ENCODE results near the gene ARF5. TPM values are rescaled to one million over a fixed set of nuclear protein-coding genes. Genes with fewer than 3 reads are reported as not detected.
"Not testable (repeated sequence)": the region's sequence is repeated elsewhere in the genome, so short reads cannot be mapped to it uniquely, and the experiment has no call there.

Gene ARF5
- 138 and 147 TPM in 2 replicates for total RNA-seq (2014; rRNA removed; shearing (Covaris generic))
- polyA plus RNA-seq (2015; cell fraction: cytosol; rRNA removed), result 265 and 273 TPM in 2 replicates
- 233 TPM in 2 replicates for polyA plus RNA-seq (2015; cell fraction: nucleus; rRNA removed)

DNA sequence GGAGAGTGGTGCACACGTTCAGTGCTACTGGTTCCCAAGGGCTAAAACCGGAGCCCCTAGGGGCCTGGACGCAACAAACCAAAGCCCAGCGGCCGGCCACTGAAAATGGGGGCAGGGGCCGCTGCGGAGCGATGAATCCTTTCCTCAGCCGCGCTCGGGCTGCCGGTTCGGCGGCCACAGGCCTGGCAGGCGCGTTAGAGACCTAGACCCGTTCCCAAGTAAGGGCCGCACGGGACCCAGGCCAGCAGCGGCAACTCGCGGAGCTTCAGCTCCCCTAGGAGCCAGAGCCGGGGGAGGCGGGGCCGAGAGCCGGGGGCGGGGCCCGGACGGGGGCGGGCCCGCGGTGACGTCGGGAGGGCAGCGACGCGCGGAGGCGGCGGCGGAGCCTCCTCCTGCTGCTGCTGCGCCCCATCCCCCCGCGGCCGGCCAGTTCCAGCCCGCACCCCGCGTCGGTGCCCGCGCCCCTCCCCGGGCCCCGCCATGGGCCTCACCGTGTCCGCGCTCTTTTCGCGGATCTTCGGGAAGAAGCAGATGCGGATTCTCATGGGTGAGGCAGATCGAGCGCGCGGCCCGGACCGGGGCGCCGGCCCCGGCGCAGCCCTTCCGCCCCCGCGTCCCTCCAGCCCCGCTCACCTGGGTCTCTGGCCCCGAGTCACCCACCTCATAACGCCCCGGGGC lies at the start of gene ARF5:
Gene ARF5, plus strand, starts transcription at position 393 of the 678 bp plus-strand sequence. Its CDS starts 88 bp downstream, at position 481.
- in situ Hi-C loops (cut with HindIII; ENCODE audit: low pct_unique_long_range_greater_than_20kb, low sequenced_read_pairs), result no loop called here
- DNase-seq (ENCODE audit: low read depth, low spot score), result peak; percentile 85

DNA sequence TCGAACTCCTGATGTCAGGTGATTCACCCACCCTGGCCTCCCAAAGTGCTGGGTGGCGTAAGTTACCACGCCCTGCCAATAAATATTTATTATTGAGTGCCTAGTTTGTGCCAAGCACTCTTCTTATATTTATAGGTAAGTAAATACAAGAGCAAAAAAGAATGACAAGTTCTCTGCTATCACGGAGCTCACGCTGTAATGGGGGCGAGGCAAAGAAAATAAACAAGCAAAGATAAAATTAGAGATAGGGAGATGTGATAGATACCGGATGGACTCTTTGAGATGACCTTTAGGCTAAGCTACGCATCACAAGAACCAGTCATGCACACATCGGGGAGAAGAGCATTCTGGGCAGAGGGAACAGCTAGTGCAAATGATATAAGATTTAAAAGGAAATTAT lies 49.1 kb upstream of the ARF5 start:
- in situ Hi-C loops (cut with HindIII; ENCODE audit: low pct_unique_long_range_greater_than_20kb, low sequenced_read_pairs), result no loop called here
- DNase-seq (ENCODE audit: low read depth, low spot score), result no peak

DNA sequence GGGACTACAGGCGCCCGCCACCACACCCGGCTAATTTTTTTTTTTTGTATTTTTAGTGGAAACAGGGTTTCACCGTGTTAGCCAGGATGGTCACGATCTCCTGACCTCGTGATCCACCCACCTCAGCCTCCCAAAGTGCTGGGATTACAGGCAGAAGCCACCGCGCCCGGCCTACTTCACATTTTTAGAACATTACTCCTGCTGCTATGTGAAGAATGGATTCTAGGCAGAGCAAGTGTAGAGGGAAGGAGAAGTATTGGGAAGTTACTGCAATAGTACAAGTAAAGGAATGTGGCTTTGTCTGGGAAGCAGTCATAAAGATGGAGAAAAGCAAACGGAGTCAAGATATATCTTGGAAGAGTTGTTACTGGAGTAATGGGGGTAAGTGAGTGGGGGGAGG lies 47.8 kb upstream of the ARF5 start:
- in situ Hi-C loops (cut with HindIII; ENCODE audit: low pct_unique_long_range_greater_than_20kb, low sequenced_read_pairs), result not testable (repeated sequence)

DNA sequence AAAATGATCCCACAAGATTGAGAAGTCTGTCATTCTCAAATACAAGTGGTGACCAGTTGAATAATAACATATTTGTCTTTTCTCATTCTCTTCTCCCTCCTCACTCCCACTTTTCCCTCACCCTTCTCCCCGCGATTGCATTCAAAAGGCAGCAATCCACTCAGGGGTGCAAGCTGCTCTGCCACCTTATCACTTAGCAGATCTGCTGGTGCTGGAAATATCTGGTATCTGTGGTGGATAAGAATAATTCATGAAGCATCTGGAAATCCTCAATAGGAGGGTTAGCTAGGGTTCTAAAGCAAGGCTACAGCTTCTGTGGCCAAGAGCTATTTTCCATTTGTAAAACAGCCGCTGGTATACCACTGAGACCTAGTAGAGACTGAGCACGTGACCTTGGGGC lies 46.7 kb upstream of the ARF5 start:
- in situ Hi-C loops (cut with HindIII; ENCODE audit: low pct_unique_long_range_greater_than_20kb, low sequenced_read_pairs), result no loop called here
- no peak for DNase-seq (ENCODE audit: low read depth, low spot score)

More for the DNA sequence above, 47.8 kb upstream of the ARF5 start:
- DNase-seq (ENCODE audit: low read depth, low spot score), result not testable (repeated sequence)

DNA sequence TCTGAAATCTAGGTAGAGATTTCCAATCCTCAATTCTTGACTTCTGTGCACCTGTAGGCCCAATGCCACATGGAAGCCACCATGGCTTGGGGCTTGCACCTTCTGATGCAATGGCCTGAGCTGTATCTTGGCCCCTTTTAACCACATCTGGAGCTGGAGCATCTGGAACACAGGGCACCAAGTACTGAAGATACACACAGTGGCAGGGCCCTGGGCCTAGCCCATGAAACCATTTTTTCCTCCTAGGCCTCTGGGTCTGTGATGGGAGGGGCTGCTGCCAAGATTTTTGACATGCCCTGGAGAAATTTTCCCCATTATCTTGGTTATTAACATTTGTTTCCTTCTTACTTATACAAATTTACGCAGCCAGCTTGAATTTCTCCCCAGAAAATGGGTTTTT lies 41.9 kb upstream of the ARF5 start:
- in situ Hi-C loops (cut with HindIII; ENCODE audit: low pct_unique_long_range_greater_than_20kb, low sequenced_read_pairs), result no loop called here
- DNase-seq (ENCODE audit: low read depth, low spot score), result no peak

DNA sequence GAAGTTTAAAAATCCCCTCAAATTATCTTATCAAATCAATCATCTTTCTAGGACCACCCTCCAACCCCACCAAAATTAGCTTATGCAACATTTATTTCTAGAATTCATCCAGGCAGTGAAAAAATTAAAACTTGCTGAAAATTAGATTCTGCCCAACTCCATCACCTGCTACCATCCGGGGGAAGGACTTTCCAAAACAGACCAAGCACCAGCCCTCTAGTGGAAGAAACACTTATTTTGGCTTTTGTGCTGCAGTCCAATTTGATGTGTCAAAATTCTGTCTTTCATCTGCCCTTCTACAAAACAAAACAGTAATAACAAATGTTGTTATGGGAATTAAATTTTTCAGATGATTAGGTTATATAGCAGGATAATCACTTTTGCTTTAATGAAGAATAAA lies 38.0 kb upstream of the ARF5 start:
- DNase-seq (ENCODE audit: low read depth, low spot score), result peak; percentile 47
- in situ Hi-C loops (cut with HindIII; ENCODE audit: low pct_unique_long_range_greater_than_20kb, low sequenced_read_pairs), result no loop called here

DNA sequence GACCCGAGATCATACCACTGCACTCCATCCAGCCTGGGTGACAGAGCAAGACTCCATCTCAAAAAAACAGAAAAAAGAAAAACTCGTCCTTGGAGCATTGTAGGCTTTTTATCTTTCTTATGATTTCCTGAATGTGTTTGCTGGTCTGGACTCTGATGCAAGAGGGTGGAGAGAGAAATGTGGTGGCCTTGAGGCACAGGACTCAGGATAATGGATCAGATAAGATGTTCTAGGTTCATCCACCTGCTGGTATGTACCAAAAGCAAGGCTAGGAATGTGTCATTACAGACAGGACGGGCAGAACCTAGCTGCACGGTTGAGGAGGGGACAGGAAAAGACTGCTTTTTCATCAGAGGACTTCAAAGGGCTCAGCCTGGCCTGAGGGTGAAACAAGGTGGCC lies 36.3 kb upstream of the ARF5 start:
- DNase-seq (ENCODE audit: low read depth, low spot score), result no peak
- in situ Hi-C loops (cut with HindIII; ENCODE audit: low pct_unique_long_range_greater_than_20kb, low sequenced_read_pairs), result no loop called here

- in situ Hi-C loops (cut with HindIII; ENCODE audit: low pct_unique_long_range_greater_than_20kb, low sequenced_read_pairs), result no loop called here
These were observed 31.8 kb upstream of the ARF5 start for GRCh38 chr7:127556404-127556803.

GRCh38 chr7:127557803-127558202 lies 30.4 kb upstream of the ARF5 start:
- in situ Hi-C loops (cut with HindIII; ENCODE audit: low pct_unique_long_range_greater_than_20kb, low sequenced_read_pairs), result no loop called here
- no peak for DNase-seq (ENCODE audit: low read depth, low spot score)

More at GRCh38 chr7:127556404-127556803, 31.8 kb upstream of the ARF5 start:
- no peak for DNase-seq (ENCODE audit: low read depth, low spot score)

DNA sequence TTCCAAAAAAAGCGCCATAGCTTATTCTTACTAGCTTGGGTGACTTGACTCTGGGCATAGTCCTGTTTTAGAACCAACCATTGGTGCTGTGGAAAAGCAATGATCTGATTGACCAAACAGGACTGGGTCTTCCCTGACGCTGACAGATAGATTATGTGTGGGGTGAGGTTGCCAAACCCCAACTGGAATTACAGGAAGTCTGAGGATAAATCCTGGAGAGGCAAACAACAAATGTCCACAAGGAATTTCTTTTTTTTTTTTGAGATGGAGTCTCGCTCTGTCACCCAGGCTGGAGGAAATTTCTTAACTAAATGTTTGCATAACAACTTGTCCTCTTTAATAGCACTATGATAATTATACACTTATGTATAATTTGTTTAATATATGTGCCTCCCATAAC lies 22.0 kb upstream of the ARF5 start:
- in situ Hi-C loops (cut with HindIII; ENCODE audit: low pct_unique_long_range_greater_than_20kb, low sequenced_read_pairs), result no loop called here
- DNase-seq (ENCODE audit: low read depth, low spot score), result no peak

DNA sequence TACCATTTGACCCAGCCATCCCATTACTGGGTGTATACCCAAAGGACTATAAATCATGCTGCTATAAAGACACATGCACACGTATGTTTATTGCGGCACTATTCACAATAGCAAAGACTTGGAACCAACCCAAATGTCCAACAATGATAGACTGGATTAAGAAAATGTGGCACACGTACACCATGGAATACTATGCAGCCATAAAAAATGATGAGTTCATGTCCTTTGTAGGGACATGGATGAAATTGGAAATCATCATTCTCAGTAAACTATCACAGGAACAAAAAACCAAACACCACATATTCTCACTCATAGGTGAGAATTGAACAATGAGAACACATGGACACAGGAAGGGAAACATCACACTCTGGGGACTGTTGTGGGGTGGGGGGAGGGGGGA lies 20.2 kb upstream of the ARF5 start:
- in situ Hi-C loops (cut with HindIII; ENCODE audit: low pct_unique_long_range_greater_than_20kb, low sequenced_read_pairs); DNase-seq (ENCODE audit: low read depth, low spot score): not testable (repeated sequence)

DNA sequence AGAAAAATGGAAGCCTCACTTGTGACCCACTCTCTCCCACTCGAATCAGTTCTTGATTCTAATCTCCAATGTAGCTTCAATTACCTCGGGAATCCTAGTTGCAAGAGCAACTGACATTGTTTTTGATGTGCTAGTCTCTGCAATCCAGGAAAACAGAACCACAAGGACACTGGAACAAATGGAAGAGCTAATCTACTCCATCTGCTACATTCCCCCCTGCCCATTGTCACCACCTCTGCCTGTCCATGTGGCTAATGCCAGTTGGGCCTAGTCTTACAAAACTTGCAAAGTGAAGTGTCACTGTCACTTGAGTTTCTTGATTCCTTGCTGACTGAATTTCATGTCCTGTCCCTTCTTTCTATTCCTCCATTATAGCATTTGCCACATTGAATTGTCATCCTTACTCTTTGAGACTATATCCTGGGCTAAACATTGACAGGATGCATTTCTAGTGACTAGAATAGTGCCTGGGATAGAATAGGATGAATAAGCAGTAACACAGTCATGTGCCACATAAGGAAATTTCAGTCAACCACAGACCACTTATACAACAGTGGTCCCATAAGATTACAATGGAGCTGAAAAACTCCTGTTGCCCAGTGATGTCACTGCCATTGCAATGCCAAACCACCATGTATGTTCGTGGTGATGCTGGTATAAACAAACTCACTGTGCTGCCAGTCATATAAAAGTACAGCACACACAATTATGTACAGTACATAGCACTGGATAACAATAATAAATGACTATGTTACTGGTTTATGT lies 16.3 kb upstream of the ARF5 start:
- in situ Hi-C loops (cut with HindIII; ENCODE audit: low pct_unique_long_range_greater_than_20kb, low sequenced_read_pairs), result no loop called here
- peak; percentile 24 for DNase-seq (ENCODE audit: low read depth, low spot score)

DNA sequence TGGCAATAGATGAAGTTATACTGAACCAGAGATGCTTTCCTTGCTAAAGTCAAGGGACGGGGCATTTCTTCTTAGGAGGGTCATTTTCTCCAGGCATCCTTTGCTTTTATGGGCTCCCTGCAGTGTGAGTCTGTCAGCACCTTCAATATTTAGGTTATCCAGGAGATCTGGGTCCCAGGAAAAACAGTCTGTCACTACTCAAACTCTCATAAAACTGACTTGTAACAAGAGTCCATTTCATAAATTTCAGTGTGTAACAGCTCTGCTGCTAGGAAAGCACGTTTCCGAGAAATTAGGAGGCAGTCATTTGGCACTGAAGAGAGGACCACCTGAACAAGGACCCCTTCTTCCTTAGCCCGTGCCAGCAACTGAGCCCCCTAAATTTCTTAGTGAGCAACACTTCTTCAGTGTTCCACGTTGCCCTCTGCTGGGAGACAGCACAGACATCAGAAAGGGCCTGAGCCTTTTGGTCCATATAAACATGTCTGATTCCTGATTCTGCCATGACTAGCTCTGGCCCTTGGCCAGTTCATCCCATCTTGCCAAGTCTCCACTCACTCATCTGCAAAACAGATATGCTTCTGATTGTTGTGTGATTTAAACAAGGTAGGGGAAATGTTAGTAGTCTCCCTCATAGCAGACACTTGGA lies 10.1 kb upstream of the ARF5 start:
- DNase-seq (ENCODE audit: low read depth, low spot score), result peak; percentile 21
- in situ Hi-C loops (cut with HindIII; ENCODE audit: low pct_unique_long_range_greater_than_20kb, low sequenced_read_pairs), result no loop called here

DNA sequence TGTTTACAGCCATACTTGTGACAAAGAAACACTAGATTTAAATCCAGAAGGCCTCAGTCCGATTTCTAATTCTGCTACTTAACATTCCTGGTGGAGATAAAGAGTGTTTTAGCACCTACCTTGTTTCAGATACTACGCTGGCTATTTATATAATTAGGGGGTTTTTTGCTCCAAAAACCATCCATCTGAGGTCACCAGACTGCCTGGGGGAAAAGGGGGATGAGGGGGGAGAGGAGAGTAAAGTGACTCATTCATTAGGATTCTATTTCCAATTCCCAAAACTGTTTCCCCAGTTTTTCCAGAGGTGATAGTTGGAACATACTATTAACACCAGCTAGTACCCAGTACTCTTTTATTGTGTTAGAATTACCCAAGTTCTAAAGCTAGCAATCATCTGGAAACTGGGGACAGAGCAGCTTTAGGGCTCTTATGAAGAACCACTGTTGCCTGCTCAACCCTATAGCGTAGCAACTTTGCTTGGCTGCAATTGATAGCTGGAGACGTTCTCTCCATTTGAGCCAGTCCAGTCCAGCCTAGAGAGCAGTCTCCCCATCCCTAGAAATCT lies 9.4 kb upstream of the ARF5 start:
- DNase-seq (ENCODE audit: low read depth, low spot score), result no peak
- in situ Hi-C loops (cut with HindIII; ENCODE audit: low pct_unique_long_range_greater_than_20kb, low sequenced_read_pairs), result no loop called here

DNA sequence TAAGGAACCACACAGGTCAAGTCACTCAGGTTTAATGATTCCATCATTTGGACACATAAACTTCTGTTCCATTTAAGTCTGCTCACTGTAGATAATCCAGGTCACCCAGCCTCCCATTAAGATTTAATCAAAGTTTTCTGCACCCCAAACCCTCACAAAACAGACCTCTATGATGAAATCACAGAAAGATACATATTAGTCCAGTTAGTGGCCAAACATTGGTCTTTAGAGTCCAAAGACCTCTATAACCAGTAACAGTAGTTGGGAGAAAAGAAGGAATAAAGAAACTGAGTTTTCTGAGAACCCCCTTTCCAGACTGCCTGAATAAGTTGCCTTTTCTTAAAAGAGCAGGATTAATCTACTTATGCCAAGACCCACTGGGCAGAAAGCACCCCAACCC lies 7.6 kb upstream of the ARF5 start:
- in situ Hi-C loops (cut with HindIII; ENCODE audit: low pct_unique_long_range_greater_than_20kb, low sequenced_read_pairs), result no loop called here
- no peak for DNase-seq (ENCODE audit: low read depth, low spot score)

GRCh38 chr7:127581716-127582115 lies 6.5 kb upstream of the ARF5 start:
- no peak for DNase-seq (ENCODE audit: low read depth, low spot score)
- in situ Hi-C loops (cut with HindIII; ENCODE audit: low pct_unique_long_range_greater_than_20kb, low sequenced_read_pairs), result no loop called here

DNA sequence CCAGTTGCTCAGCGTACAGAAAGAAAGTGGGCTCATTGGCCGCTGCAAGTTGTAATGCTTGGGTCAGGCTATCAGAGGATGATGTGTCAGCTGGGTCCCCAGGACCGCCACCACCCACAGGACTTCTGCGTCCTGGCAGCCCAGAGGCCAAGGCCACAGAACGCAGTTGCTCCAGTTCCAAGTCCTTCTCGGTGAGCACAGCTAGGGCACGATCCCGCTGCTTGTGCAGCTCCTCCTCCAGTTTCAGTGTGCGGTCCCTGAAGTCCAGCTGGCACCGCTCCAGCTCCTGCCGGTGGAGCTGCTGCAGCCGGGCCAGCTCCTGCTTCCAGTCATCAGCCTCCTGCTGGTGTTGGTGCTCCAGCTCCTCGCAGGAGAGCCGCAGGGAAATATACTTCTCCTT lies 5.8 kb upstream of the ARF5 start:
- in situ Hi-C loops (cut with HindIII; ENCODE audit: low pct_unique_long_range_greater_than_20kb, low sequenced_read_pairs), result no loop called here
- DNase-seq (ENCODE audit: low read depth, low spot score), result no peak

- DNase-seq (ENCODE audit: low read depth, low spot score), result no peak
- in situ Hi-C loops (cut with HindIII; ENCODE audit: low pct_unique_long_range_greater_than_20kb, low sequenced_read_pairs), result no loop called here
These were observed 3.6 kb upstream of the ARF5 start for GRCh38 chr7:127584648-127585043.

Data from SK-MEL-5 (cell line).